H9 (cell line): Measurements from ENCODE around the gene DYNLRB2. TPM values are rescaled to one million over a fixed set of nuclear protein-coding genes. Genes with fewer than 3 reads are reported as not detected.

Experiments used
- DNase-seq: peaks from one replicate; pipeline ENCODE4 v3.0.0-alpha.2; 2017
- H2AFZ ChIP-seq: one replicate; pipeline ENCODE4 v1.6.1; 2013; ENCODE audit warnings: mild to moderate bottlenecking, low read length, control low read depth, moderate library complexity
- H2AK5ac ChIP-seq: 2 replicates; pipeline ENCODE4 v1.6.1; 2013; ENCODE audit warnings: low read length, control low read depth, mixed read lengths; ENCODE audit not compliant: insufficient read length
- H2BK120ac ChIP-seq: one replicate; pipeline ENCODE4 v1.6.1; 2013; ENCODE audit warnings: low read depth, mild to moderate bottlenecking, low read length, control low read depth, inconsistent platforms; ENCODE audit not compliant: poor library complexity, severe bottlenecking
- H2BK12ac ChIP-seq: 2 replicates; pipeline ENCODE4 v1.6.1; 2013; ENCODE audit warnings: low read length, control low read depth, mixed read lengths, low read depth; ENCODE audit not compliant: insufficient read length
- H2BK15ac ChIP-seq: 2 replicates; pipeline ENCODE4 v1.6.1; 2013; ENCODE audit warnings: low read depth, low read length, control low read depth
- H2BK20ac ChIP-seq: one replicate; pipeline ENCODE4 v1.6.1; 2013; ENCODE audit warnings: low read depth, mild to moderate bottlenecking, low read length, control low read depth, inconsistent platforms; ENCODE audit not compliant: poor library complexity, severe bottlenecking
- H2BK5ac ChIP-seq: 2 replicates; pipeline ENCODE4 v1.6.1; 2013; ENCODE audit warnings: low read length, control low read depth, mixed read lengths; ENCODE audit not compliant: insufficient read length
- H3K14ac ChIP-seq: 2 replicates; pipeline ENCODE4 v1.6.1; 2013; ENCODE audit warnings: low read length, control low read depth; ENCODE audit not compliant: insufficient read depth
- H3K18ac ChIP-seq: 2 replicates; pipeline ENCODE4 v1.6.1; 2013; ENCODE audit warnings: low read depth, mild to moderate bottlenecking, mixed read lengths, low read length, control low read depth; ENCODE audit not compliant: insufficient read length
- H3K23ac ChIP-seq: 2 replicates; pipeline ENCODE4 v1.6.1; 2013; ENCODE audit warnings: low read length, control low read depth, mixed read lengths, low read depth; ENCODE audit not compliant: insufficient read length
- H3K23me2 ChIP-seq: 2 replicates; pipeline ENCODE4 v1.6.1; 2013; ENCODE audit warnings: low read depth, mild to moderate bottlenecking, mixed read lengths, low read length, control low read depth; ENCODE audit not compliant: insufficient read length, poor library complexity, severe bottlenecking
- H3K27ac ChIP-seq: 2 replicates; pipeline ENCODE4 v1.5.1; 2013; ENCODE audit warnings: low read length, control low read depth, mixed read lengths, low read depth; ENCODE audit not compliant: insufficient read length
- H3K27me3 ChIP-seq: 2 replicates; pipeline ENCODE4 v1.6.1; 2013; ENCODE audit warnings: low read length, control low read depth, inconsistent platforms; ENCODE audit not compliant: insufficient read depth
- H3K4ac ChIP-seq: 2 replicates; pipeline ENCODE4 v1.6.1; 2013; ENCODE audit warnings: low read depth, mild to moderate bottlenecking, control low read depth, inconsistent platforms, low read length, moderate library complexity
- H3K4me1 ChIP-seq: 2 replicates; pipeline ENCODE4 v1.6.1; 2013; ENCODE audit warnings: low read length, control low read depth, inconsistent platforms; ENCODE audit not compliant: insufficient read depth
- H3K4me2 ChIP-seq: 2 replicates; pipeline ENCODE4 v1.6.1; 2013; ENCODE audit warnings: low read length, control low read depth, mixed read lengths; ENCODE audit not compliant: insufficient read length, insufficient read depth
- H3K56ac ChIP-seq: 2 replicates; pipeline ENCODE4 v1.6.1; 2013; ENCODE audit warnings: low read depth, mild to moderate bottlenecking, mixed read lengths, low read length, control low read depth; ENCODE audit not compliant: insufficient read length
- H3K79me1 ChIP-seq: 2 replicates; pipeline ENCODE4 v1.6.1; 2013; ENCODE audit warnings: low read depth, mild to moderate bottlenecking, moderate library complexity, low read length, control low read depth, inconsistent platforms; ENCODE audit not compliant: insufficient read depth, poor library complexity, severe bottlenecking
- H3K79me2 ChIP-seq: 2 replicates; pipeline ENCODE4 v1.6.1; 2013; ENCODE audit warnings: low read length, control low read depth, inconsistent platforms; ENCODE audit not compliant: insufficient read depth
- H3K9ac ChIP-seq: 2 replicates; pipeline ENCODE4 v1.6.1; 2013; ENCODE audit warnings: low read length, control low read depth, mixed read lengths; ENCODE audit not compliant: insufficient read length; ENCODE audit errors: extremely low read depth
- H3K9me3 ChIP-seq: one replicate; pipeline ENCODE4 v1.6.1; 2013; ENCODE audit warnings: low read depth, low read length, inconsistent platforms; ENCODE audit not compliant: control insufficient read depth
- H3T11ph ChIP-seq: one replicate; pipeline ENCODE4 v1.6.1; 2013; ENCODE audit warnings: mild to moderate bottlenecking, low read length, control low read depth, inconsistent platforms
- H4K20me1 ChIP-seq: one replicate; pipeline ENCODE4 v1.6.1; 2013; ENCODE audit not compliant: control insufficient read depth, insufficient read length, insufficient read depth
- H4K5ac ChIP-seq: 2 replicates; pipeline ENCODE4 v1.6.1; 2013; ENCODE audit warnings: low read depth, mild to moderate bottlenecking, mixed read lengths, low read length, control low read depth; ENCODE audit not compliant: insufficient read length
- H4K8ac ChIP-seq: replicated peaks from 2 replicates; pipeline ENCODE4 v1.6.1; 2013; ENCODE audit warnings: low read length, control low read depth, mixed read lengths, low read depth; ENCODE audit not compliant: insufficient read length
- H4K91ac ChIP-seq: 2 replicates; pipeline ENCODE4 v1.6.1; 2013; ENCODE audit warnings: low read depth, mild to moderate bottlenecking, moderate library complexity, mixed read lengths, low read length, control low read depth; ENCODE audit not compliant: insufficient read length
- H3K27ac Mint-ChIP-seq, 3 experiments: 2 replicates in 2 of 3; 3 replicates in 1 of 3; pipeline ENCODE4 v1.8.0; 2020 to 2021; ENCODE audit warnings: mixed read lengths in 3 of 3, mild to moderate bottlenecking in 1 of 3, moderate library complexity in 1 of 3
- H3K27me3 Mint-ChIP-seq: 2 replicates; pipeline ENCODE4 v1.8.0; 2021; ENCODE audit warnings: low read depth, mild to moderate bottlenecking, moderate library complexity, mixed read lengths
- H3K36me3 Mint-ChIP-seq, 3 experiments: 2 replicates in 2 of 3; 3 replicates in 1 of 3; pipeline ENCODE4 v1.8.0; 2020 to 2021; ENCODE audit warnings: low read depth in 3 of 3, mixed read lengths in 3 of 3; ENCODE audit not compliant: insufficient read depth in 1 of 3
- H3K4me1 Mint-ChIP-seq, 2 experiments: 2 replicates each; pipeline ENCODE4 v1.8.0; 2020; ENCODE audit warnings: mixed read lengths in 2 of 2
- H3K4me3 Mint-ChIP-seq, 2 experiments: 2 replicates in 1 of 2; 3 replicates in 1 of 2; pipeline ENCODE4 v1.8.0; 2020 to 2021; ENCODE audit warnings: mild to moderate bottlenecking in 2 of 2, mixed read lengths in 2 of 2, moderate library complexity in 1 of 2
- H3K9me3 Mint-ChIP-seq, 2 experiments: 2 replicates in 1 of 2; 3 replicates in 1 of 2; pipeline ENCODE4 v1.8.0; 2020; ENCODE audit warnings: mild to moderate bottlenecking in 2 of 2, mixed read lengths in 2 of 2, moderate library complexity in 1 of 2
- WGBS: extraction: QIAGEN DNeasy Blood & Tissue Kit; methylation state at CpG from one replicate; pipeline ENCODE4 v1.1.7; 2013; ENCODE audit warnings: missing lambda C conversion rate, low lambda C conversion rate, mixed read lengths; ENCODE audit not compliant: insufficient read length; ENCODE audit errors: extremely low coverage; 5-methylcytosine and 5-hydroxymethylcytosine counted together
- total RNA-seq: library from RNA; stranded (reverse); gene quantifications from 2 replicates; pipeline ENCODE4 v1.2.1, GENCODE V29; 2021
- TF ChIP-seq, protein P1 (sequence below): fragments of 200-600 bp; sonication (generic); conservative IDR thresholded peaks from 3 replicates; pipeline ENCODE4 v1.8.0; 2021; ENCODE audit warnings: antibody characterized with exemption, mild to moderate bottlenecking

DYNLRB2 gene
- total RNA-seq, 1 experiment from 2014 or later = not detected

DNA sequence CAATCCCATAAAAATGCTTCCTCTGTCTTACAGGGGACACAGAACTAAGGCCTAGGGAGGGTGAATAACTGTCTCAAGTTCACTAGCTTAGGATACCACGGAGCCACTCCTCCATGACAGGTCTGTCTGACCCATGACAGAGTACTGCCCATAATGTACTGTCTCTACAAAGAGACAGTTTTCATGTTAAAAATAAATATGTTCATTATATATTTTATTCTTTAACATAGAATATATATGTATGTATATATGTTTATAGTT, 28.3 kb upstream of the DYNLRB2 start:
- no peak overlapping the region for H3K23ac ChIP-seq
- no peak overlapping the region for H2BK15ac ChIP-seq
- no peak overlapping the region for H2AFZ ChIP-seq
- H3K27ac ChIP-seq = no peak overlapping the region
- H3K4ac ChIP-seq = no peak overlapping the region
- Mint-ChIP-seq H3K9me3 (no peaks in the 10 kb centered on the region), H3K4me1 (peaks cover 12 to 17% of the 10 kb centered on the region in 2 experiments), H3K4me3 (no peak overlapping the region), H3K27ac (no peak overlapping the region), H3K36me3 (no peaks in the 10 kb centered on the region), H3K27me3 (peaks cover 4% of the 10 kb centered on the region)
- H3K14ac ChIP-seq = no peak overlapping the region
- no peaks in the 10 kb centered on the region for H3K79me1 ChIP-seq
- no peak overlapping the region for H3K56ac ChIP-seq
- H3K4me2 ChIP-seq = no peak overlapping the region
- no peaks in the 10 kb centered on the region for H3K23me2 ChIP-seq
- H4K20me1 ChIP-seq = no peaks in the 10 kb centered on the region
- no peak overlapping the region for H3K18ac ChIP-seq
- no peak overlapping the region for H4K5ac ChIP-seq
- no peak for DNase-seq
- no peak overlapping the region for H2BK12ac ChIP-seq
- H2BK5ac ChIP-seq = no peak overlapping the region
- no peak overlapping the region for H2BK20ac ChIP-seq
- no peak overlapping the region for H3T11ph ChIP-seq
- no peak overlapping the region for H2AK5ac ChIP-seq
- H3K9me3 ChIP-seq = no peaks in the 10 kb centered on the region
- TF ChIP-seq, protein P1, sequence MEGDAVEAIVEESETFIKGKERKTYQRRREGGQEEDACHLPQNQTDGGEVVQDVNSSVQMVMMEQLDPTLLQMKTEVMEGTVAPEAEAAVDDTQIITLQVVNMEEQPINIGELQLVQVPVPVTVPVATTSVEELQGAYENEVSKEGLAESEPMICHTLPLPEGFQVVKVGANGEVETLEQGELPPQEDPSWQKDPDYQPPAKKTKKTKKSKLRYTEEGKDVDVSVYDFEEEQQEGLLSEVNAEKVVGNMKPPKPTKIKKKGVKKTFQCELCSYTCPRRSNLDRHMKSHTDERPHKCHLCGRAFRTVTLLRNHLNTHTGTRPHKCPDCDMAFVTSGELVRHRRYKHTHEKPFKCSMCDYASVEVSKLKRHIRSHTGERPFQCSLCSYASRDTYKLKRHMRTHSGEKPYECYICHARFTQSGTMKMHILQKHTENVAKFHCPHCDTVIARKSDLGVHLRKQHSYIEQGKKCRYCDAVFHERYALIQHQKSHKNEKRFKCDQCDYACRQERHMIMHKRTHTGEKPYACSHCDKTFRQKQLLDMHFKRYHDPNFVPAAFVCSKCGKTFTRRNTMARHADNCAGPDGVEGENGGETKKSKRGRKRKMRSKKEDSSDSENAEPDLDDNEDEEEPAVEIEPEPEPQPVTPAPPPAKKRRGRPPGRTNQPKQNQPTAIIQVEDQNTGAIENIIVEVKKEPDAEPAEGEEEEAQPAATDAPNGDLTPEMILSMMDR = no peak
- H4K91ac ChIP-seq = no peak overlapping the region
- H3K4me1 ChIP-seq = peaks cover 4% of the 10 kb centered on the region; the same call in 1 of the 2 replicates
- H3K9ac ChIP-seq = no peak overlapping the region
- no peaks in the 10 kb centered on the region for H3K79me2 ChIP-seq
- no peaks in the 10 kb centered on the region for H3K27me3 ChIP-seq
- H4K8ac ChIP-seq = no peak overlapping the region
- WGBS = no CpG with 5 or more reads among the region's 1 CpG
- no peak overlapping the region for H2BK120ac ChIP-seq
